Measurements from ENCODE around the gene KAT8. TPM values are rescaled to one million over a fixed set of nuclear protein-coding genes. Genes with fewer than 3 reads are reported as not detected.
A peak's percentile ranks its signal among the peaks of the same experiment; 100 is the strongest.

Gene KAT8
- total RNA-seq, result 100 to 1,000 TPM in 3 of 4 donors, 10 to 100 TPM in 1; 90.0 to 121 (median 113) TPM

GRCh38 chr16:31117384-31118222 is at the start of gene KAT8:
Gene KAT8, plus strand, starts transcription at chr16:31117664. Its CDS starts 18 bp downstream, at chr16:31117682.
- intact Hi-C loops (cut with DNase I), result no loop called here
- TF ChIP-seq, protein P1, sequence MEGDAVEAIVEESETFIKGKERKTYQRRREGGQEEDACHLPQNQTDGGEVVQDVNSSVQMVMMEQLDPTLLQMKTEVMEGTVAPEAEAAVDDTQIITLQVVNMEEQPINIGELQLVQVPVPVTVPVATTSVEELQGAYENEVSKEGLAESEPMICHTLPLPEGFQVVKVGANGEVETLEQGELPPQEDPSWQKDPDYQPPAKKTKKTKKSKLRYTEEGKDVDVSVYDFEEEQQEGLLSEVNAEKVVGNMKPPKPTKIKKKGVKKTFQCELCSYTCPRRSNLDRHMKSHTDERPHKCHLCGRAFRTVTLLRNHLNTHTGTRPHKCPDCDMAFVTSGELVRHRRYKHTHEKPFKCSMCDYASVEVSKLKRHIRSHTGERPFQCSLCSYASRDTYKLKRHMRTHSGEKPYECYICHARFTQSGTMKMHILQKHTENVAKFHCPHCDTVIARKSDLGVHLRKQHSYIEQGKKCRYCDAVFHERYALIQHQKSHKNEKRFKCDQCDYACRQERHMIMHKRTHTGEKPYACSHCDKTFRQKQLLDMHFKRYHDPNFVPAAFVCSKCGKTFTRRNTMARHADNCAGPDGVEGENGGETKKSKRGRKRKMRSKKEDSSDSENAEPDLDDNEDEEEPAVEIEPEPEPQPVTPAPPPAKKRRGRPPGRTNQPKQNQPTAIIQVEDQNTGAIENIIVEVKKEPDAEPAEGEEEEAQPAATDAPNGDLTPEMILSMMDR (IDR thresholded peaks at IDR 0.05), result no peak
- peak; percentile 63 to 89 for TF ChIP-seq POLR2A (IDR thresholded peaks at IDR 0.05)
- Histone ChIP-seq H3K27ac (peak within 1 kb of the TSS; percentile 84 to 96 (median 88)), H3K27me3 (no peaks in the 10 kb centered on the region), H3K4me3 (replicated peaks in 1 of 3) (peak within 1 kb of the TSS in 2 of 3 donors; percentile 66 to 80), H3K36me3 (peaks cover 28 to 33% of the 10 kb centered on the region in 2 donors), H3K4me1 (peaks cover 19% of the 10 kb centered on the region in 2 donors), H3K9me3 (no peaks in the 10 kb centered on the region)
- DNase-seq, result peak; percentile 99
- 0% methylated on average over 26 to 27 of the region's 68 CpGs for WGBS, 2 donors

GRCh38 chr16:31071861-31072260 is 45.6 kb upstream of the KAT8 start:
- H3K4me1 ChIP-seq, result peaks cover 19 to 24% of the 10 kb centered on the region in 2 donors
- no peak overlapping the region for H3K27ac ChIP-seq
- no peaks in the 10 kb centered on the region for H3K27me3 ChIP-seq
- H3K9me3 ChIP-seq, result no peaks in the 10 kb centered on the region
- 45 to 46% methylated on average over 4 of the region's 4 CpGs for WGBS, 2 donors
- no peak overlapping the region for H3K4me3 ChIP-seq (replicated peaks in 1 of 3)
- no peak for DNase-seq
- peaks cover 2 to 6% of the 10 kb centered on the region in 2 donors for H3K36me3 ChIP-seq
- TF ChIP-seq, protein P1 (IDR thresholded peaks at IDR 0.05), result no peak
- no peak for TF ChIP-seq POLR2A (IDR thresholded peaks at IDR 0.05)
- intact Hi-C loops (cut with DNase I), result no loop called here

- peak overlapping the region; percentile 89 to 95 (median 95) for H3K4me3 ChIP-seq (replicated peaks in 1 of 3)
- H3K27ac ChIP-seq, result peak overlapping the region in 2 of 3 donors; percentile 75 to 93
- peaks cover 10 to 13% of the 10 kb centered on the region in 2 donors for H3K36me3 ChIP-seq
- no peaks in the 10 kb centered on the region for H3K27me3 ChIP-seq
- TF ChIP-seq POLR2A (IDR thresholded peaks at IDR 0.05), result no peak
- TF ChIP-seq, protein P1 (IDR thresholded peaks at IDR 0.05), result no peak
- WGBS, 2 donors, result 4 to 9% methylated on average over 11 to 22 of the region's 27 CpGs
- DNase-seq, result no peak
- H3K9me3 ChIP-seq, result no peaks in the 10 kb centered on the region
- H3K4me1 ChIP-seq, result peaks cover 19 to 24% of the 10 kb centered on the region in 2 donors
- intact Hi-C loops (cut with DNase I), result no loop called here
Measured at GRCh38 chr16:31072540-31073141, 44.8 kb upstream of the KAT8 start.

DNA sequence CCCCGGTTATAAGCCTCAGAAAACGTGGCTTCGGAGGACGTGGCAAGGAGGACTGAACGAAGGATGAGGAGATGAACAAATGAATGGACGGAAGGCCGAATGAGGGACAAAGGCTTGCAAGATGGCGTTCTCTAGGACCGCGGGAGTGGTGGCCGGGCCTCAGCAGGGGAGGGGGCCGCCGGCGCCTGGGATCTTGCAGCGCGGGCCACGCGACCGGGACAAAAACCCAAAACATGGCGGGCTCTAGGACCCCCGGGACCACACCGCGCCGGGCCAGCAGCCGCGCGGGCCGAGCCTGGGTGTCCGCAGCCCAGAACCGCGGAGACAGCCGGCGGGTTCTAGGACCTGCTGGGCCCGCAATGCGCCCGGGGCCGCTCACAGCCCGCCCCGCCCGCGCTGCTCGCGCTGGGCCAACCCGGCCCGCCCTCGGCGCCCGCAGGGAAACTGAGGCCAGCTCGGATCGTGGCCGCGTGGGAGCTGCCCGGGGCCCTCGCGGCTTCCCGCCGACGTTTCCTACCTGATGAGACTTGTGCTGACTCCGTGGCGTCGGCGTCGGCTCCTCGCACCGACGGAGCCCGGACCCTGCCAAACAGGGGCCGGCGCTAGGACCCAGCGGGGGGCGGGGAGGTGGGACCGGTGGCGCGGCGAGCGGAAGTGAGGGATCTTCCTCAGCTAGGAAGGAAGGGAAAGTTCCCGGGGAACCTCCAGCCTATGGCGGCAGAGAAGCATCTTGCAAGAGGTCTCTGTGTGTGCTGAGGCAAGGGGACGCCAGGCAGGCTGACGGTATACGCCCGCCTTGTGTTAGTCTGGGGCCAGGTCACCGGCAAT is 44.1 kb upstream of the KAT8 start:
- WGBS, 2 donors, result 0 to 1% methylated on average over 5 to 21 of the region's 83 CpGs
- Histone ChIP-seq H3K4me1 (peaks cover 19 to 24% of the 10 kb centered on the region in 2 donors), H3K9me3 (no peaks in the 10 kb centered on the region), H3K27ac (peak overlapping the region; percentile 75 to 93 (median 84)), H3K27me3 (no peaks in the 10 kb centered on the region), H3K36me3 (peaks cover 17 to 21% of the 10 kb centered on the region in 2 donors), H3K4me3 (replicated peaks in 1 of 3) (peak overlapping the region; percentile 89 to 95 (median 95))
- TF ChIP-seq, protein P1 (IDR thresholded peaks at IDR 0.05), result peak in 1 of 6 experiments; percentile 17
- peak in 1 of 2 donors; percentile 30 for TF ChIP-seq POLR2A (IDR thresholded peaks at IDR 0.05)
- DNase-seq, result peak; percentile 92
- intact Hi-C loops (cut with DNase I), result no loop called here
